Activated CD4-positive, alpha-beta memory T cell treated with anti-CD3 and anti-CD28 coated beads, Interleukin-2, amount 10 ng/mL, durations not matched to agents 7 days and 5 days (primary cell): ENCODE results near the gene SERPING1. TPM values are rescaled to one million over a fixed set of nuclear protein-coding genes. Genes with fewer than 3 reads are reported as not detected.

Source experiments
- CTCF ChIA-PET: fragments of 350-600 bp; sonication (Branson Sonifier 250); formaldehyde crosslinking; loops from one replicate; lab custom pipeline; 2021; ENCODE audit warnings: antibody characterized with exemption, inconsistent platforms; lab: Charles Lee
- POLR2A ChIA-PET: fragments of 350-600 bp; sonication (Branson Sonifier 250); formaldehyde crosslinking; loops from one replicate; lab custom pipeline; 2021; ENCODE audit warnings: antibody characterized with exemption; lab: Charles Lee
- DNase-seq: peaks from one replicate; pipeline ENCODE4 v3.0.0-alpha.2; 2020
- H3K27ac Mint-ChIP-seq: one replicate; pipeline ENCODE4 v1.8.0; 2021; ENCODE audit warnings: mild to moderate bottlenecking, mixed read lengths
- H3K27me3 Mint-ChIP-seq: one replicate; pipeline ENCODE4 v1.8.0; 2021; ENCODE audit warnings: mixed read lengths
- H3K36me3 Mint-ChIP-seq: one replicate; pipeline ENCODE4 v1.8.0; 2021; ENCODE audit warnings: low read depth, mixed read lengths
- H3K4me1 Mint-ChIP-seq: one replicate; pipeline ENCODE4 v1.8.0; 2021; ENCODE audit warnings: mixed read lengths
- H3K4me3 Mint-ChIP-seq: one replicate; pipeline ENCODE4 v1.8.0; 2021; ENCODE audit warnings: mild to moderate bottlenecking, mixed read lengths
- H3K9me3 Mint-ChIP-seq: one replicate; pipeline ENCODE4 v1.8.0; 2021; ENCODE audit warnings: mixed read lengths
- total RNA-seq, 2 experiments: library from RNA; stranded (reverse); gene quantifications; one replicate each; pipeline ENCODE4 v1.2.3, GENCODE V29; 2021

Gene SERPING1
- total RNA-seq, 2 experiments from 2014 or later = 0.55 to 0.93 TPM

- CTCF ChIA-PET = no interaction called here
- Mint-ChIP-seq H3K27me3 (peaks cover 29% of the 10 kb centered on the region), H3K36me3 (no peaks in the 10 kb centered on the region), H3K4me1 (peaks cover 3% of the 10 kb centered on the region), H3K4me3 (no peak overlapping the region), H3K27ac (no peak overlapping the region), H3K9me3 (no peaks in the 10 kb centered on the region)
- POLR2A ChIA-PET = no interaction called here
- DNase-seq = no peak
Observed at GRCh38 chr11:57599381-57599780, 1.9 kb downstream of the SERPING1 start.

- Mint-ChIP-seq H3K9me3 (no peaks in the 10 kb centered on the region), H3K36me3 (no peaks in the 10 kb centered on the region), H3K27ac (no peak overlapping the region), H3K4me3 (no peak overlapping the region), H3K27me3 (peaks cover 26% of the 10 kb centered on the region), H3K4me1 (peaks cover 4% of the 10 kb centered on the region)
- CTCF ChIA-PET = interaction anchor here (0.9 to 1.3 kb wide), 2 partner anchors 33 to 43 kb away, joined by 3 to 5 read pairs; partner anchors contain the start of gene UBE2L6
- DNase-seq = no peak
- POLR2A ChIA-PET = no interaction called here
Observed at GRCh38 chr11:57601297-57601696, 3.8 kb downstream of the SERPING1 start.

- peaks cover 21% of the 10 kb centered on the region for H3K27me3 Mint-ChIP-seq
- H3K36me3 Mint-ChIP-seq = no peaks in the 10 kb centered on the region
- no peaks in the 10 kb centered on the region for H3K9me3 Mint-ChIP-seq
- H3K4me3 Mint-ChIP-seq = no peak overlapping the region
- peaks cover 3% of the 10 kb centered on the region for H3K4me1 Mint-ChIP-seq
- ChIA-PET POLR2A (interaction anchor here (1.7 kb wide), 1 partner anchor 35 kb away, joined by 5 read pairs; no protein-coding TSS in a partner anchor), CTCF (interaction anchor here (0.7 to 1.4 kb wide), 5 partner anchors 34 to 147 kb away, joined by 3 to 5 read pairs (median 4); partner anchors contain the start of gene UBE2L6)
- DNase-seq = no peak
- H3K27ac Mint-ChIP-seq = no peak overlapping the region
Observed at GRCh38 chr11:57604296-57605027, 7.0 kb downstream of the SERPING1 start.

- no peak for DNase-seq
- Mint-ChIP-seq H3K9me3 (no peaks in the 10 kb centered on the region), H3K36me3 (no peaks in the 10 kb centered on the region), H3K27ac (no peak overlapping the region), H3K27me3 (peaks cover 21% of the 10 kb centered on the region), H3K4me1 (peaks cover 3% of the 10 kb centered on the region), H3K4me3 (no peak overlapping the region)
- POLR2A ChIA-PET = interaction anchor here (1.7 kb wide), 1 partner anchor 34 kb away, joined by 5 read pairs; no protein-coding TSS in a partner anchor
- CTCF ChIA-PET = interaction anchor here (0.7 to 1.4 kb wide), 5 partner anchors 34 to 147 kb away, joined by 3 to 5 read pairs (median 4); partner anchors contain the start of gene UBE2L6
Observed at GRCh38 chr11:57605028-57605420, 7.5 kb downstream of the SERPING1 start.

- ChIA-PET CTCF (no interaction called here), POLR2A (no interaction called here)
- Mint-ChIP-seq H3K9me3 (no peaks in the 10 kb centered on the region), H3K4me3 (no peak overlapping the region), H3K36me3 (no peaks in the 10 kb centered on the region), H3K27ac (no peak overlapping the region), H3K27me3 (peaks cover 30% of the 10 kb centered on the region), H3K4me1 (no peaks in the 10 kb centered on the region)
- DNase-seq = no peak
Observed at GRCh38 chr11:57610170-57610569, 12.7 kb downstream of the SERPING1 start.

GRCh38 chr11:57614234-57614772 is 16.8 kb downstream of the SERPING1 start:
- Mint-ChIP-seq H3K27ac (no peak overlapping the region), H3K36me3 (no peaks in the 10 kb centered on the region), H3K9me3 (peaks cover 2% of the 10 kb centered on the region), H3K27me3 (peaks cover 18% of the 10 kb centered on the region), H3K4me3 (no peak overlapping the region), H3K4me1 (no peaks in the 10 kb centered on the region)
- CTCF ChIA-PET = no interaction called here
- POLR2A ChIA-PET = no interaction called here
- DNase-seq = no peak

- Mint-ChIP-seq H3K27ac (no peak overlapping the region), H3K9me3 (peaks cover 7% of the 10 kb centered on the region), H3K36me3 (no peaks in the 10 kb centered on the region), H3K27me3 (peaks cover 18% of the 10 kb centered on the region), H3K4me3 (no peak overlapping the region), H3K4me1 (no peaks in the 10 kb centered on the region)
- ChIA-PET CTCF (no interaction called here), POLR2A (no interaction called here)
- DNase-seq = no peak
Observed at GRCh38 chr11:57615308-57615707, 17.8 kb downstream of the SERPING1 start.

GRCh38 chr11:57616595-57616994 is 19.1 kb downstream of the SERPING1 start:
- Mint-ChIP-seq H3K4me1 (no peaks in the 10 kb centered on the region), H3K36me3 (no peaks in the 10 kb centered on the region), H3K27me3 (peaks cover 11% of the 10 kb centered on the region), H3K9me3 (peaks cover 7% of the 10 kb centered on the region), H3K4me3 (no peak overlapping the region), H3K27ac (no peak overlapping the region)
- no peak for DNase-seq
- CTCF ChIA-PET = no interaction called here
- POLR2A ChIA-PET = no interaction called here

- ChIA-PET CTCF (no interaction called here), POLR2A (interaction anchor here (1.3 kb wide), 1 partner anchor 9 kb away, joined by 3 read pairs; no protein-coding TSS in a partner anchor)
- H3K36me3 Mint-ChIP-seq = no peaks in the 10 kb centered on the region
- H3K27me3 Mint-ChIP-seq = peaks cover 14% of the 10 kb centered on the region
- no peak overlapping the region for H3K4me3 Mint-ChIP-seq
- no peak overlapping the region for H3K27ac Mint-ChIP-seq
- H3K9me3 Mint-ChIP-seq = peaks cover 7% of the 10 kb centered on the region
- DNase-seq = no peak
- H3K4me1 Mint-ChIP-seq = no peaks in the 10 kb centered on the region
Observed at GRCh38 chr11:57618438-57618837, 21.0 kb downstream of the SERPING1 start.

GRCh38 chr11:57619331-57619730 is 21.8 kb downstream of the SERPING1 start:
- CTCF ChIA-PET = no interaction called here
- DNase-seq = no peak
- POLR2A ChIA-PET = no interaction called here
- no peak overlapping the region for H3K4me3 Mint-ChIP-seq
- no peaks in the 10 kb centered on the region for H3K36me3 Mint-ChIP-seq
- no peaks in the 10 kb centered on the region for H3K4me1 Mint-ChIP-seq
- H3K27ac Mint-ChIP-seq = no peak overlapping the region
- H3K27me3 Mint-ChIP-seq = peaks cover 12% of the 10 kb centered on the region
- peaks cover 7% of the 10 kb centered on the region for H3K9me3 Mint-ChIP-seq

- H3K36me3 Mint-ChIP-seq = no peaks in the 10 kb centered on the region
- no peak overlapping the region for H3K4me3 Mint-ChIP-seq
- H3K4me1 Mint-ChIP-seq = no peaks in the 10 kb centered on the region
- no peak overlapping the region for H3K27ac Mint-ChIP-seq
- CTCF ChIA-PET = no interaction called here
- peaks cover 7% of the 10 kb centered on the region for H3K9me3 Mint-ChIP-seq
- H3K27me3 Mint-ChIP-seq = peaks cover 12% of the 10 kb centered on the region
- POLR2A ChIA-PET = no interaction called here
- no peak for DNase-seq
Observed at GRCh38 chr11:57620467-57620866, 23.0 kb downstream of the SERPING1 start.

- ChIA-PET CTCF (interaction anchor here (2.0 kb wide), 1 partner anchor 22 kb away, joined by 5 read pairs; no protein-coding TSS in a partner anchor), POLR2A (no interaction called here)
- no peaks in the 10 kb centered on the region for H3K4me1 Mint-ChIP-seq
- H3K27me3 Mint-ChIP-seq = peaks cover 4% of the 10 kb centered on the region
- no peak overlapping the region for H3K4me3 Mint-ChIP-seq
- H3K27ac Mint-ChIP-seq = no peak overlapping the region
- no peak for DNase-seq
- no peaks in the 10 kb centered on the region for H3K36me3 Mint-ChIP-seq
- H3K9me3 Mint-ChIP-seq = peaks cover 7% of the 10 kb centered on the region
Observed at GRCh38 chr11:57622263-57622662, 24.8 kb downstream of the SERPING1 start.

GRCh38 chr11:57624864-57625263 is 27.4 kb downstream of the SERPING1 start:
- Mint-ChIP-seq H3K36me3 (no peaks in the 10 kb centered on the region), H3K4me3 (no peak overlapping the region), H3K9me3 (peaks cover 1% of the 10 kb centered on the region), H3K4me1 (no peaks in the 10 kb centered on the region), H3K27me3 (peaks cover 7% of the 10 kb centered on the region), H3K27ac (no peak overlapping the region)
- ChIA-PET POLR2A (no interaction called here), CTCF (interaction anchor here (1.5 kb wide), 1 partner anchor 17 kb away, joined by 6 read pairs; no protein-coding TSS in a partner anchor)
- no peak for DNase-seq
